Spleen (tissue), 11 donors: ENCODE data around the gene RIMBP2. TPM values are rescaled to one million over a fixed set of nuclear protein-coding genes. Genes with fewer than 3 reads are reported as not detected.

Experiments
- DNase-seq: peaks from one replicate; pipeline ENCODE4 v3.0.0-alpha.2; 2020
- H3K27ac ChIP-seq, 8 donors: fragments of 200-600 bp; sonication (generic) in 7 of 8; 1 replicate in 4 of 8; 2 replicates in 4 of 8; pipeline versions ENCODE4 v1.5.0 to v1.8.0; 2016 to 2021; ENCODE audit warnings: inconsistent platforms in 4 of 8, mild to moderate bottlenecking in 4 of 8, moderate library complexity in 1 of 8
- H3K27me3 ChIP-seq, 7 donors: fragments of 200-600 bp; sonication (generic) in 6 of 7; replicated peaks in 1 of 7; 1 replicate in 4 of 7; 2 replicates in 3 of 7; pipeline versions ENCODE4 v1.5.0 to v1.8.0; 2016 to 2021; ENCODE audit warnings: inconsistent platforms in 3 of 7, mild to moderate bottlenecking in 1 of 7
- H3K36me3 ChIP-seq, 6 donors: fragments of 200-600 bp; sonication (generic) in 5 of 6; 1 replicate in 4 of 6; 2 replicates in 2 of 6; pipeline versions ENCODE4 v1.5.0 to v1.8.0; 2016 to 2021; ENCODE audit warnings: inconsistent platforms in 2 of 6
- H3K4me1 ChIP-seq, 6 donors: fragments of 200-600 bp; sonication (generic) in 5 of 6; 1 replicate in 3 of 6; 2 replicates in 3 of 6; pipeline versions ENCODE4 v1.5.0 to v1.8.0; 2016 to 2021; ENCODE audit warnings: inconsistent platforms in 3 of 6
- H3K4me3 ChIP-seq, 8 donors: fragments of 200-600 bp; sonication (generic) in 7 of 8; 1 replicate in 4 of 8; 2 replicates in 4 of 8; pipeline versions ENCODE4 v1.5.0 to v1.8.0; 2016 to 2021; ENCODE audit warnings: inconsistent platforms in 4 of 8, mild to moderate bottlenecking in 4 of 8, moderate library complexity in 2 of 8
- H3K9me3 ChIP-seq, 8 donors: fragments of 200-600 bp; sonication (generic) in 7 of 8; 1 replicate in 4 of 8; 2 replicates in 4 of 8; pipeline versions ENCODE4 v1.5.0 to v1.8.0; 2016 to 2021; ENCODE audit warnings: inconsistent platforms in 4 of 8
- POLR2A ChIP-seq, 3 donors: fragments of 450-650 bp; IDR thresholded peaks; one replicate each; pipeline ENCODE4 v1.5.1; 2017; ENCODE audit warnings: antibody characterized with exemption in 3 of 3, mild to moderate bottlenecking in 1 of 3
- POLR2AphosphoS5 ChIP-seq, 3 donors: sonication (generic); formaldehyde crosslinking; IDR thresholded peaks; one replicate each; pipeline ENCODE4 v1.5.1; 2017; ENCODE audit warnings: antibody characterized with exemption in 3 of 3
- WGBS, 5 donors: extraction: QIAGEN DNeasy Blood & Tissue Kit in 3 of 5; methylation state at CpG; one replicate each; pipeline versions ENCODE4 v1.1.5 to v1.1.7; 2013 to 2018; 5-methylcytosine and 5-hydroxymethylcytosine counted together
- intact Hi-C: fragments of 100-400 bp; cut with DNase I; formaldehyde crosslinking; loops from one replicate; pipeline ENCODE4 v1.15.0; 2023; ENCODE audit warnings: low total_unique reads
- polyA plus RNA-seq, 3 donors: library from polyadenylated mRNA; stranded (reverse); fragments of 200-250 nt; gene quantifications; one replicate each; pipeline ENCODE4 v1.2.1, GENCODE V29; 2013
- total RNA-seq, 7 donors: library from RNA; depleted of rRNA in 3 of 7; stranded (reverse); fragments of >200 nt in 3 of 7; fragmentation: NEBNext Ultra II Directional in 4 of 7; extraction: Animal tissue kit (Norgen Biotek cat#: 25700) in 4 of 7; gene quantifications; one replicate each; pipeline versions ENCODE4 v1.1.0 to v1.2.1, GENCODE V29; 2016 to 2021
- TF ChIP-seq, protein P1 (sequence below), 11 experiments: fragments of 200-600 bp in 7 of 11; fragments of 450-650 bp in 4 of 11; sonication (generic) in 4 of 11; IDR thresholded peaks in 8 of 11; conservative IDR thresholded peaks in 3 of 11; 1 replicate in 7 of 11; 2 replicates in 4 of 11; pipeline versions ENCODE4 v1.4.0 to v1.8.0; 2016 to 2021; ENCODE audit warnings: antibody characterized with exemption in 11 of 11, inconsistent platforms in 4 of 11, mild to moderate bottlenecking in 1 of 11
- donor health status: healthy with polysubstance abuse.
- donor health status: DM: no; HTN: no; CAD: no; lungs with moderate emphysema.
- donor health status: DM: no; HTN: no; CAD: no.
- donor health status: Bipolar disorder and iron deficiency.
- donor health status: healthy.
- donor health status: DM: no; HTN: no; CAD: no.
- donor health status: DM: yes; HTN: yes; CAD: no.

Gene RIMBP2
- total and polyA plus RNA-seq, 10 donors, result 0.05 to 5.2 (median 0.95) TPM

DNA sequence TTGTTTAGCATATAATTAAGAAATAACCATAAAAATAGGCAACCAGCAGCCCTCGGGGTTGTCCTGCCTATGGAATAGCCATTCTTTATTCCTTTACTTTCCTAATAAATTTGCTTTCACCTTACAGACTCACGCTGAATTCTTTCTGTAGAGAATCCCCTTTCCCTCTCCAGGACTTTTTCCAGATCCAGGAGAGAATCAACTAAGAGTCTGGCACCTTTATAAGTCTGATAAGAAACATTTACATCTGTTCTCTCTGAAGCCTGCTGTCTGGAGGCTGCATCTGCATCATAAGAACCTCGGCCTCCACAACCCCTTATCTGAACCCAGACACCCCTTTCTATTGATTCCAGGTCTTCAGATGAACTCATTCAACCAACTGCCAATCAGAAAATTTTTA is 32.3 kb downstream of the RIMBP2 start:
- no peaks in the 10 kb centered on the region for H3K36me3 ChIP-seq
- intact Hi-C loops, result no loop called here
- peaks cover 0 to 27% (median 0%) of the 10 kb centered on the region in 7 donors for H3K27me3 ChIP-seq
- H3K27ac ChIP-seq, result no peak overlapping the region
- no peak for DNase-seq
- WGBS, 5 donors, result 66 to 82% (median 76%) methylated on average over 3 of the region's 3 CpGs
- TF ChIP-seq, protein P1, sequence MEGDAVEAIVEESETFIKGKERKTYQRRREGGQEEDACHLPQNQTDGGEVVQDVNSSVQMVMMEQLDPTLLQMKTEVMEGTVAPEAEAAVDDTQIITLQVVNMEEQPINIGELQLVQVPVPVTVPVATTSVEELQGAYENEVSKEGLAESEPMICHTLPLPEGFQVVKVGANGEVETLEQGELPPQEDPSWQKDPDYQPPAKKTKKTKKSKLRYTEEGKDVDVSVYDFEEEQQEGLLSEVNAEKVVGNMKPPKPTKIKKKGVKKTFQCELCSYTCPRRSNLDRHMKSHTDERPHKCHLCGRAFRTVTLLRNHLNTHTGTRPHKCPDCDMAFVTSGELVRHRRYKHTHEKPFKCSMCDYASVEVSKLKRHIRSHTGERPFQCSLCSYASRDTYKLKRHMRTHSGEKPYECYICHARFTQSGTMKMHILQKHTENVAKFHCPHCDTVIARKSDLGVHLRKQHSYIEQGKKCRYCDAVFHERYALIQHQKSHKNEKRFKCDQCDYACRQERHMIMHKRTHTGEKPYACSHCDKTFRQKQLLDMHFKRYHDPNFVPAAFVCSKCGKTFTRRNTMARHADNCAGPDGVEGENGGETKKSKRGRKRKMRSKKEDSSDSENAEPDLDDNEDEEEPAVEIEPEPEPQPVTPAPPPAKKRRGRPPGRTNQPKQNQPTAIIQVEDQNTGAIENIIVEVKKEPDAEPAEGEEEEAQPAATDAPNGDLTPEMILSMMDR (IDR thresholded peaks at IDR 0.05 in 8 of 11, conservative IDR thresholded peaks at IDR 0.05 in 3 of 11), result no peak
- TF ChIP-seq POLR2AphosphoS5 (IDR thresholded peaks at IDR 0.05), result no peak
- no peak for TF ChIP-seq POLR2A (IDR thresholded peaks at IDR 0.05)
- no peaks in the 10 kb centered on the region for H3K4me1 ChIP-seq
- H3K9me3 ChIP-seq, result no peaks in the 10 kb centered on the region
- no peak overlapping the region for H3K4me3 ChIP-seq

DNA sequence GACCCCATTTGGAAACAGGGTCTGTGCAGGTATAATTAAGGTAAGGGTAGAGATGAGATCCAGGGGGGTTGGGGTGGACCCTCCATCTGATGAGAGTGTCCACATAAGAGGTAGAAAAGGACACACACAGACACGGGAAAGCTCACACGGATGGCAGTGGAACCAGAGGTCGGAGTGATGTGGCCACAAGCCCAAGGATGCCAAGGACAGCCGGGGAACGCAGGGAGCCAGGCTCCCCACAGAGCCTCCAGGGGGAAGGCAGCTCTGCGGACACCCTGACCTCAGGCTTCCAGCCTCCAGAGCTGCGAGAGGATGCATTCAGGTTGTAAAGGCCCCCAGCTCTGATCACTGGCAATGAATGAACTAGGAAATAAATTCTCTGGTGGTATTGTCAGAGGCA is 33.0 kb downstream of the RIMBP2 start:
- DNase-seq, result no peak

DNA sequence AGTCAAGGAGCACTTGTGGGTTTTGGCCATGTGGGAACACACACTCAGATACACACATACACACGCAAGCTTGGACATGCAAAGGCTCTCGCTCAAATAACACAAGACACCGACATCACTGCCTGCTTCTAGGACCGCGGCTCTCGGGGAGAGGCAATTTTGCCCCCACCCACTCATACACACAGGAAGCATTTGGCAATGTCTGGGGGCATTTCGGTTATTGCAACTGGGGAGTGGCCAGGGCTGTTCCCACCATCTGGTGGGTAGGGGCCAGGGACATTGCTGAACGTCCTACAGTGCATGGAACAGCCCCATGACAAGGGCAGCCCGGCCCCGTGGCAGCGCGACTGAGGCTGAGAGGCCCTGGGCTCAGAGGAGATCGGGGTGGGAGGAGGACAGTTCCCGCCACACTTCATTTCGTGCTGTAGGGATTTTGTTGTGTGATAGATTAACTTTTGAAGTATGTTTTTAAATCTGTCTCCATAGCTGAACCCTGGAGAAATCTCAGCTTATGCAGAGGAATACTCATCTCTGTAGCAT is 35.6 kb downstream of the RIMBP2 start:
- Histone ChIP-seq H3K27ac (no peak overlapping the region), H3K27me3 (peaks cover 0 to 7% (median 0%) of the 10 kb centered on the region in 7 donors), H3K4me3 (no peak overlapping the region), H3K4me1 (no peaks in the 10 kb centered on the region), H3K9me3 (peaks cover 0 to 10% (median 0%) of the 10 kb centered on the region in 8 donors), H3K36me3 (no peaks in the 10 kb centered on the region)
- WGBS, 5 donors, result 49 to 81% (median 69%) methylated on average over 8 to 15 of the region's 15 CpGs
- intact Hi-C loops, result no loop called here
- DNase-seq, result no peak
- no peak for TF ChIP-seq POLR2AphosphoS5 (IDR thresholded peaks at IDR 0.05)
- TF ChIP-seq, protein P1 (IDR thresholded peaks at IDR 0.05 in 8 of 11, conservative IDR thresholded peaks at IDR 0.05 in 3 of 11), result no peak
- TF ChIP-seq POLR2A (IDR thresholded peaks at IDR 0.05), result no peak

More for the DNA sequence above, 33.0 kb downstream of the RIMBP2 start:
- intact Hi-C loops, result no loop called here
- Histone ChIP-seq H3K27ac (no peak overlapping the region), H3K4me3 (no peak overlapping the region), H3K9me3 (no peaks in the 10 kb centered on the region), H3K36me3 (no peaks in the 10 kb centered on the region), H3K27me3 (peaks cover 0 to 26% (median 0%) of the 10 kb centered on the region in 7 donors), H3K4me1 (no peaks in the 10 kb centered on the region)
- WGBS, 5 donors, result 80 to 88% (median 86%) methylated on average over 7 of the region's 7 CpGs
- TF ChIP-seq POLR2A (IDR thresholded peaks at IDR 0.05), result no peak

DNA sequence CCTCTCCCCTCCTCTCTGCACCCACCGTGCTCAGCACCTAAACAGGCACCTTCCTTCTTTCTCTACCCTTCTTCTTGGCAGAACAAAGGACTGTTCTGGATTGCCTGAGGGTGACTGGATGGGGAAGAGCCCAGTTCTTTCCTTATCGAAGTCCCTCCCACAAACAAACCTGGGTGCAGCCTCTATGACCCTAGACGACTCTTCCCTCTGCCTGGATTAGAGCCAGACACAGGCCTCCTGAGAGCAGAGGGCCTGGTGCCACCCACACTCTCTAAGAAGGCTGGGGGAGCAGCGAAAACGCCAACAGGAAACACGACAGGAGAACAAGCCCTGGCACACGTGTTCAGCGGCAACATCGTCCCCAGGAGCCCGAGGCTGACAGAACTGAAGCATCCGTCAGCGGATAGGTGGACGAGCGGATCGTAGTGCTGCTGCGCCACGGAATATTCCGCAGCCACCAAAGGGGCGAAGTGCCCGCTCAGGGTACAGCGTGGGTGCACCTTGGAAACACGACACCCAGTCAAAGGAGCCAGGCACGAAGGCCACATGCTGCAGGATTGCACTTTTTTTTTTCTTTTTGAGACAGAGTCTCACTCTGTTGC is 38.0 kb downstream of the RIMBP2 start:
- 74 to 88% (median 80%) methylated on average over 23 of the region's 23 CpGs for WGBS, 5 donors
- Histone ChIP-seq H3K27me3 (peaks cover 0 to 4% (median 0%) of the 10 kb centered on the region in 7 donors), H3K4me3 (no peak overlapping the region), H3K36me3 (no peaks in the 10 kb centered on the region), H3K27ac (no peak overlapping the region), H3K9me3 (peaks cover 0 to 10% (median 2%) of the 10 kb centered on the region in 8 donors), H3K4me1 (no peaks in the 10 kb centered on the region)
- TF ChIP-seq, protein P1 (IDR thresholded peaks at IDR 0.05 in 8 of 11, conservative IDR thresholded peaks at IDR 0.05 in 3 of 11), result no peak
- TF ChIP-seq POLR2A (IDR thresholded peaks at IDR 0.05) (no peak), POLR2AphosphoS5 (IDR thresholded peaks at IDR 0.05) (no peak)
- intact Hi-C loops, result no loop called here
- peak; percentile 65 for DNase-seq
